ENCODE measurements around the gene LTBP2. TPM values are rescaled to one million over a fixed set of nuclear protein-coding genes. Genes with fewer than 3 reads are reported as not detected.

Gene LTBP2
- total RNA-seq, 1 donor = 493 TPM

GRCh38 chr14:74622257-74622656 is 10.2 kb upstream of the LTBP2 start:
- DNase-seq (ENCODE audit: insufficient read length, low spot score, missing footprints) = no peak
- Histone ChIP-seq H3K36me3 (ENCODE audit: insufficient read depth, low read length) (no peaks in the 10 kb centered on the region), H4K20me1 (ENCODE audit: insufficient read depth, low read length) (no peaks in the 10 kb centered on the region), H3K4me1 (ENCODE audit: insufficient read depth, low read length) (peaks cover 43% of the 10 kb centered on the region), H2AFZ (ENCODE audit: low read length) (no peak overlapping the region), H3K4me2 (ENCODE audit: insufficient read depth, low read length) (no peak overlapping the region), H3K79me2 (ENCODE audit: insufficient read depth, low read length) (no peaks in the 10 kb centered on the region), H3K27me3 (ENCODE audit: insufficient read depth, low read length) (no peaks in the 10 kb centered on the region), H3K4me3 (ENCODE audit: insufficient read depth, low read length) (no peak overlapping the region), H3K9me3 (ENCODE audit: low read depth, low read length) (no peaks in the 10 kb centered on the region), H3K27ac (ENCODE audit: low read depth, low read length) (no peak overlapping the region)
- TF ChIP-seq, protein P1, sequence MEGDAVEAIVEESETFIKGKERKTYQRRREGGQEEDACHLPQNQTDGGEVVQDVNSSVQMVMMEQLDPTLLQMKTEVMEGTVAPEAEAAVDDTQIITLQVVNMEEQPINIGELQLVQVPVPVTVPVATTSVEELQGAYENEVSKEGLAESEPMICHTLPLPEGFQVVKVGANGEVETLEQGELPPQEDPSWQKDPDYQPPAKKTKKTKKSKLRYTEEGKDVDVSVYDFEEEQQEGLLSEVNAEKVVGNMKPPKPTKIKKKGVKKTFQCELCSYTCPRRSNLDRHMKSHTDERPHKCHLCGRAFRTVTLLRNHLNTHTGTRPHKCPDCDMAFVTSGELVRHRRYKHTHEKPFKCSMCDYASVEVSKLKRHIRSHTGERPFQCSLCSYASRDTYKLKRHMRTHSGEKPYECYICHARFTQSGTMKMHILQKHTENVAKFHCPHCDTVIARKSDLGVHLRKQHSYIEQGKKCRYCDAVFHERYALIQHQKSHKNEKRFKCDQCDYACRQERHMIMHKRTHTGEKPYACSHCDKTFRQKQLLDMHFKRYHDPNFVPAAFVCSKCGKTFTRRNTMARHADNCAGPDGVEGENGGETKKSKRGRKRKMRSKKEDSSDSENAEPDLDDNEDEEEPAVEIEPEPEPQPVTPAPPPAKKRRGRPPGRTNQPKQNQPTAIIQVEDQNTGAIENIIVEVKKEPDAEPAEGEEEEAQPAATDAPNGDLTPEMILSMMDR (IDR thresholded peaks at IDR 0.05; ENCODE audit: extremely low read depth, low read depth, low read length) = no peak

DNA sequence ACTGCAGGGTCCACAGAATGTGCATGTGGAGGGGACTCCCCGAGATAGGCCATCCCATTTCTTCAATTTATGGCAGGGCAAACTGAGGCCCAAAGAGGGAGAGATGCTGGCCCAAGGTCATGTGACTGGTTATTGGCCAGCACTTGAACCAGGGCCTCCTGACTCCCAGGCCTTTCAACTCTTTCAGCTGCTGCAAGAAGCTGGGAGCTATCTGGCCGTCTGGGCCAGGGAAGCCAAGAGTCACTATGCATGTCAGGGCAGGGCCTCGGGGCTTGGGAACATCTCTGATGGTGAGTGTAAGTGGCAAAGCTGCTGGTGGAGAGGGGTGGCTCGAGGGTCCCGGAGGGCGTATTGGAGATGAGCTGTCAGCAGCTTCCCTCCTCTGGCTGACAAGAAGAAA is 9.5 kb upstream of the LTBP2 start:
- no peak overlapping the region for H3K4me2 ChIP-seq (ENCODE audit: insufficient read depth, low read length)
- peaks cover 50% of the 10 kb centered on the region for H3K4me1 ChIP-seq (ENCODE audit: insufficient read depth, low read length)
- no peaks in the 10 kb centered on the region for H3K9me3 ChIP-seq (ENCODE audit: low read depth, low read length)
- H3K27me3 ChIP-seq (ENCODE audit: insufficient read depth, low read length) = no peaks in the 10 kb centered on the region
- no peak overlapping the region for H3K4me3 ChIP-seq (ENCODE audit: insufficient read depth, low read length)
- no peaks in the 10 kb centered on the region for H3K79me2 ChIP-seq (ENCODE audit: insufficient read depth, low read length)
- H3K27ac ChIP-seq (ENCODE audit: low read depth, low read length) = peak overlapping the region; percentile 83
- H3K36me3 ChIP-seq (ENCODE audit: insufficient read depth, low read length) = no peaks in the 10 kb centered on the region
- H4K20me1 ChIP-seq (ENCODE audit: insufficient read depth, low read length) = no peaks in the 10 kb centered on the region
- DNase-seq (ENCODE audit: insufficient read length, low spot score, missing footprints) = no peak
- TF ChIP-seq, protein P1 (IDR thresholded peaks at IDR 0.05; ENCODE audit: extremely low read depth, low read depth, low read length) = no peak
- no peak overlapping the region for H2AFZ ChIP-seq (ENCODE audit: low read length)

DNA sequence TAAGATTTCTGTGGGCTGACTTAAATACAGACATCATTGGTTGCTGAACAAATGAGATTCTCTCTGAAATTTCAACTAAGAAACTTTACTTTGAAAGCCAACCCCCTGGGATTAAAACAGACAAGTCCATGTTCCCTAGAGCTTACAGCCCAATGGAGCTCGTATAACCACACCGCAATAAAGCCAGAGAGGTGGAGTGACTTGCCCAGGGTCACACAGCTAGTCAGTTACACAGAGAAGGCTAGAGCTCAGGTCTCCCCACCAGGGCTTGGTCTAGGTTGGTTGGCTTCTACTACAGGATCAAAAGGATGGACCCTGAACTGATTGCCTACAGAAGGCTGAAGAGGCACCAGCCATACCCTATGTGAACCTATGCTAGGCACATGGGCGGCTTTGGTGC is 8.9 kb upstream of the LTBP2 start:
- H3K4me3 ChIP-seq (ENCODE audit: insufficient read depth, low read length) = no peak overlapping the region
- peaks cover 56% of the 10 kb centered on the region for H3K4me1 ChIP-seq (ENCODE audit: insufficient read depth, low read length)
- peak overlapping the region; percentile 83 for H3K27ac ChIP-seq (ENCODE audit: low read depth, low read length)
- DNase-seq (ENCODE audit: insufficient read length, low spot score, missing footprints) = no peak
- H3K4me2 ChIP-seq (ENCODE audit: insufficient read depth, low read length) = peak overlapping the region; percentile 10
- no peaks in the 10 kb centered on the region for H3K9me3 ChIP-seq (ENCODE audit: low read depth, low read length)
- TF ChIP-seq, protein P1 (IDR thresholded peaks at IDR 0.05; ENCODE audit: extremely low read depth, low read depth, low read length) = no peak
- no peaks in the 10 kb centered on the region for H3K36me3 ChIP-seq (ENCODE audit: insufficient read depth, low read length)
- H3K79me2 ChIP-seq (ENCODE audit: insufficient read depth, low read length) = peaks cover 4% of the 10 kb centered on the region
- no peaks in the 10 kb centered on the region for H3K27me3 ChIP-seq (ENCODE audit: insufficient read depth, low read length)
- H2AFZ ChIP-seq (ENCODE audit: low read length) = no peak overlapping the region
- H4K20me1 ChIP-seq (ENCODE audit: insufficient read depth, low read length) = no peaks in the 10 kb centered on the region

GRCh38 chr14:74620497-74620921 is 8.5 kb upstream of the LTBP2 start:
- peaks cover 60% of the 10 kb centered on the region for H3K4me1 ChIP-seq (ENCODE audit: insufficient read depth, low read length)
- H3K27me3 ChIP-seq (ENCODE audit: insufficient read depth, low read length) = no peaks in the 10 kb centered on the region
- DNase-seq (ENCODE audit: insufficient read length, low spot score, missing footprints) = peak; percentile 91
- TF ChIP-seq, protein P1 (IDR thresholded peaks at IDR 0.05; ENCODE audit: extremely low read depth, low read depth, low read length) = no peak
- peaks cover 6% of the 10 kb centered on the region for H3K79me2 ChIP-seq (ENCODE audit: insufficient read depth, low read length)
- peak overlapping the region; percentile 14 for H3K4me3 ChIP-seq (ENCODE audit: insufficient read depth, low read length)
- no peaks in the 10 kb centered on the region for H3K9me3 ChIP-seq (ENCODE audit: low read depth, low read length)
- H2AFZ ChIP-seq (ENCODE audit: low read length) = no peak overlapping the region
- peak overlapping the region; percentile 83 for H3K27ac ChIP-seq (ENCODE audit: low read depth, low read length)
- peak overlapping the region; percentile 60 for H3K4me2 ChIP-seq (ENCODE audit: insufficient read depth, low read length)
- H4K20me1 ChIP-seq (ENCODE audit: insufficient read depth, low read length) = no peaks in the 10 kb centered on the region
- H3K36me3 ChIP-seq (ENCODE audit: insufficient read depth, low read length) = no peaks in the 10 kb centered on the region

Measured in osteoblast (primary cell).